HFFc6 (cell line): Measurements from ENCODE around the gene CEMP1. TPM values are rescaled to one million over a fixed set of nuclear protein-coding genes. Genes with fewer than 3 reads are reported as not detected.

Experiments
- DNase-seq: peaks from one replicate; pipeline ENCODE4 v3.0.0-alpha.2; 2018
- H3K27ac Mint-ChIP-seq: 2 replicates; pipeline ENCODE4 v1.8.0; 2020; ENCODE audit warnings: mild to moderate bottlenecking, mixed read lengths
- H3K27me3 Mint-ChIP-seq: 2 replicates; pipeline ENCODE4 v1.8.0; 2021; ENCODE audit warnings: mild to moderate bottlenecking, moderate library complexity, mixed read lengths; ENCODE audit not compliant: insufficient read depth
- H3K36me3 Mint-ChIP-seq: 2 replicates; pipeline ENCODE4 v1.8.0; 2021; ENCODE audit warnings: low read depth, mixed read lengths
- H3K4me1 Mint-ChIP-seq: 2 replicates; pipeline ENCODE4 v1.8.0; 2020; ENCODE audit warnings: low read depth, mixed read lengths
- H3K4me3 Mint-ChIP-seq: 2 replicates; pipeline ENCODE4 v1.8.0; 2020; ENCODE audit warnings: mild to moderate bottlenecking, moderate library complexity, mixed read lengths
- H3K9me3 Mint-ChIP-seq: 2 replicates; pipeline ENCODE4 v1.8.0; 2020; ENCODE audit warnings: mild to moderate bottlenecking, mixed read lengths
- total RNA-seq, 6 experiments: library from RNA; stranded (reverse); fragmentation: NEBNext Ultra II Directional; extraction: Animal tissue kit (Norgen Biotek cat#: 25700); gene quantifications; 2 replicates in 1 of 6; 3 replicates in 5 of 6; pipeline ENCODE4 v1.2.3, GENCODE V29; 2021
- TF ChIP-seq, protein P1 (sequence below): fragments of 200-600 bp; sonication (generic); IDR thresholded peaks from 2 replicates; pipeline ENCODE4 v1.5.0; 2021; ENCODE audit warnings: antibody characterized with exemption, mild to moderate bottlenecking

CEMP1 gene
- total RNA-seq, 6 experiments from 2014 or later = not detected

DNA sequence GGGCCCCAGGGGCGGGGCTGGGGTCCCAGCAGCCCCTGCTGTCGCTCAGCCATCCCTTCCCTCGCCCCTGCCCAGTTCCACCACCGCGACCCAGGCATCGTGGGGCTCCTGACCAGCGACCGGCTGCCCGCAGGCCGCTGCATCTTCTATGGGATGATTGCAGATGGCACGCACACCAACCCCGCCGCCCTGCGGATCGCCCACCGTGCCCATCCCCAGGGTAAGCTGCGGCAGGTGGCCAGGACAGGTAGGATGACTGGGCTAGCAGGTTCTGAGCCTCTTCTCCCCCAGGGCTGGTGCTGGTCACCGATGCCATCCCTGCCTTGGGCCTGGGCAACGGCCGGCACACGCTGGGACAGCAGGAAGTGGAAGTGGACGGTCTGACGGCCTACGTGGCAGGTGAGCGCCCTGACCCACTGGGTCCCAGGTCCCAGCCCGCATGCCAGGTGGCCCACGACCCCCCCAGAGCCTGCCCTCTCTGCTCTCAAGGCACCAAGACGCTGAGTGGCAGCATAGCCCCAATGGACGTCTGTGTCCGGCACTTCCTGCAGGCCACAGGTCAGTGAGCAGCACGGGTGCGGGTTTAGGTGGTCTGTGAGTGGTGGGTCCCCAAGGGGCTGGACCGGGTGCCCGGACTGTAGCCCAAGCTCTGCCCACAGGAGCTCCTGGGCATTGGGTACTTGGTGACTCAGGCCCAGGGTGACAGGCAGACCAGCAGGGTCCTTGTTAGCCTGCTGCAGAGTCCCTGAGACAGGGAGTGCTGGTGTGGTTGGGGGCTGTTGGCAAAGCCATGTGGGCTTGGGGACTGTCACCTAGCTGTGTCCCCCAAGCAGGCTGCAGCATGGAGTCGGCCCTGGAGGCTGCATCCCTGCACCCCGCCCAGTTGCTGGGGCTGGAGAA is 2.8 kb downstream of the CEMP1 start:
- Mint-ChIP-seq H3K4me3 (no peak overlapping the region), H3K9me3 (no peaks in the 10 kb centered on the region), H3K27me3 (no peaks in the 10 kb centered on the region; the same call in 1 of the 2 replicates), H3K4me1 (peaks cover 23% of the 10 kb centered on the region), H3K36me3 (peaks cover 16% of the 10 kb centered on the region), H3K27ac (no peak overlapping the region)
- DNase-seq = no peak
- TF ChIP-seq, protein P1, sequence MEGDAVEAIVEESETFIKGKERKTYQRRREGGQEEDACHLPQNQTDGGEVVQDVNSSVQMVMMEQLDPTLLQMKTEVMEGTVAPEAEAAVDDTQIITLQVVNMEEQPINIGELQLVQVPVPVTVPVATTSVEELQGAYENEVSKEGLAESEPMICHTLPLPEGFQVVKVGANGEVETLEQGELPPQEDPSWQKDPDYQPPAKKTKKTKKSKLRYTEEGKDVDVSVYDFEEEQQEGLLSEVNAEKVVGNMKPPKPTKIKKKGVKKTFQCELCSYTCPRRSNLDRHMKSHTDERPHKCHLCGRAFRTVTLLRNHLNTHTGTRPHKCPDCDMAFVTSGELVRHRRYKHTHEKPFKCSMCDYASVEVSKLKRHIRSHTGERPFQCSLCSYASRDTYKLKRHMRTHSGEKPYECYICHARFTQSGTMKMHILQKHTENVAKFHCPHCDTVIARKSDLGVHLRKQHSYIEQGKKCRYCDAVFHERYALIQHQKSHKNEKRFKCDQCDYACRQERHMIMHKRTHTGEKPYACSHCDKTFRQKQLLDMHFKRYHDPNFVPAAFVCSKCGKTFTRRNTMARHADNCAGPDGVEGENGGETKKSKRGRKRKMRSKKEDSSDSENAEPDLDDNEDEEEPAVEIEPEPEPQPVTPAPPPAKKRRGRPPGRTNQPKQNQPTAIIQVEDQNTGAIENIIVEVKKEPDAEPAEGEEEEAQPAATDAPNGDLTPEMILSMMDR = no peak

DNA sequence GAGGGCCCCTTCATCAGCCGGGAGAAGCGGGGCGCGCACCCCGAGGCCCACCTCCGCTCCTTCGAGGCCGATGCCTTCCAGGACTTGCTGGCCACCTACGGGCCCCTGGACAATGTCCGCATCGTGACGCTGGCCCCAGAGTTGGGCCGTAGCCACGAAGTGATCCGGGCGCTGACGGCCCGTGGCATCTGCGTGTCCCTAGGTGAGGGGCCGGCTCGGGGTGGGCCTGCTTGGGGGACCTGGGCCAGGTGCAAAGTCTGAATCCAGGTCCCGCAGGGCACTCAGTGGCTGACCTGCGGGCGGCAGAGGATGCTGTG is 3.5 kb downstream of the CEMP1 start:
- no peak overlapping the region for H3K27ac Mint-ChIP-seq
- no peak overlapping the region for H3K4me3 Mint-ChIP-seq
- H3K4me1 Mint-ChIP-seq = peaks cover 20% of the 10 kb centered on the region
- H3K27me3 Mint-ChIP-seq = no peaks in the 10 kb centered on the region; the same call in 1 of the 2 replicates
- H3K9me3 Mint-ChIP-seq = no peaks in the 10 kb centered on the region
- TF ChIP-seq, protein P1 = no peak
- DNase-seq = no peak
- peaks cover 16% of the 10 kb centered on the region for H3K36me3 Mint-ChIP-seq

DNA sequence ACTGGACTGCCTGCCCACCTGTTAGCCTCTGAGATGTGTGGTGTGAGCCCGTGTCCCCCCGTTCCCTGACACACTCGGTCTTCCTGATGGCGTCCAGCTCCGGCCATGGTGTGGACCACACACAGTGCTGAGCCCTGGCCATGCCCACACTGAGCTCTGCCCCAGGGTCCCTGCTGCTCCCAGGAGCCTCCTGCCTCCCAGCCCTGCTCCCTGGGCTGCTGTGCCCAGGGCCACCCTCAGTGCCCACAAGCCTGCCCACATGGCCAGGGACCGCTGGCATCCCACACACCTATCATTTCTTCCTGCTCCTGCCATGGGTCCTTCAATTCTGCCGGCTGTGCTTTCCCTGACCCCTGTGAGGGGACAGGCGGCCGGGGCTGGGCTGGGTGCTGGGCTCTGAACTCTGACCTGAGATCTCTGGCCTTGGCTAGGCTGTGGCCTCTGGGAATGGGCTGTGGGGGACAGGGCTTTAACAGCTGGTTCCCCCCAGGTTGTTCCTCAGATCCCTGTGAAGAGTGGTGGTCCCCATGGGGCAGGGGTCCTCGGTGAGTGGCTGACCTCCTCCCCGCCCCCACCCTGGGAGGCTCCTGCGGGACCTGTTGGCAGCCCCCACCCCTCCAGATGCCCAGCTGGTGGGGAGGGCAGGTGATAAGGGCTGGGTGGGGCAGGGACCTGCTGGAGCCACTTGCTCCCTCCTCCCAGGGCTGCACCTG is 4.0 kb downstream of the CEMP1 start:
- Mint-ChIP-seq H3K4me1 (peaks cover 15% of the 10 kb centered on the region), H3K27ac (no peak overlapping the region), H3K4me3 (no peak overlapping the region), H3K27me3 (no peaks in the 10 kb centered on the region; the same call in 1 of the 2 replicates), H3K36me3 (peaks cover 16% of the 10 kb centered on the region), H3K9me3 (no peaks in the 10 kb centered on the region)
- TF ChIP-seq, protein P1 = no peak
- DNase-seq = no peak

DNA sequence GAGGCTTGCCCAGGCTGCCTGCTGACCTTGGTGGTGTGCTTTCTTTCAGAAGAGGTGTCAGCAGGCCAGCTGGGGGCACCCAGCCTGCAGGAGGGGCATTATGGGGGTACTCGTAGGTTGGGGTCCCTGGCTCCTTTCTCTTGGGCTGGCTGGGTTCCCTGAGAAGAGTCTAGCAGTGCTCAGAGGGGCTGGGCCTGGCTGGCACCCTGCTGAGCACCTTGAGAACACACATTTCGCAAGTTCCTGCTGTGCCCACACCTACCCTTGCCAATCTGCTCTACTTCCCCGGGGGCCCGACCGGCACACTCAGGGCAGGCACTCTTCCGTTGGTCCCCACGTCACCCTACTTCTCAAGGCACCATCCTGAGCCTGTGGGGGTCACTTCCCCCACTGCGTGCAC is 5.1 kb downstream of the CEMP1 start:
- Mint-ChIP-seq H3K4me3 (no peak overlapping the region), H3K27me3 (peaks cover 7% of the 10 kb centered on the region), H3K36me3 (peaks cover 17% of the 10 kb centered on the region), H3K9me3 (no peaks in the 10 kb centered on the region), H3K4me1 (peaks cover 14% of the 10 kb centered on the region), H3K27ac (no peak overlapping the region)
- TF ChIP-seq, protein P1 = no peak
- DNase-seq = no peak

DNA sequence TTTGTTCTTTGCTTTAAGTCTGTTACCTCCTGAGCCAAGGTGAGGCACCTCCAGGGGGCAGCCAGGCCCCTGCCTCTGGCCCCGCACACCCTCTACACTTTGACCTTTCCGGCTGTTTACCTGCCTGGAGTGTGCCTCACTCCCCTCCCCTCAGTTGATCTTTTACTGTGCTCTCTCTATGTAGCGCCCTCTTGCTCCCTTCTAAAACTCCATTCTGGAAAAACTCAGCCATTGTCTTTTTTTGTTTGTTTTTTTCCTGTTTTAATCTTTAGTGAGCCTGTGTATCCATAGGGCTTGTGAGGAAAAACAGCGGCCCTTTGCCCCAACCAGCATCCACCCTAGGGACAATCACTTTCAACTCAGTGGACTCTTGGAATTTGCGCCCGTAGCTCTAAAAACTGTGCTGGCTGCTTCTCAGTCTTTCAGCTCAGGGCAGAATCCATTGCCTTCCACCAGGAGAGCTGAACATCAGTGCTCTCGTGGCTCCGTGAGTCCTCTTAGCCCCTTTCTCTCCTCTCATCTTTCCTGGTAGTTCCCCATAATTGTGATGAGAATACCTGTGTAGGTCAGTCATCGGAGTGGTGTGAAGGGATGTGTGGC is 6.8 kb downstream of the CEMP1 start:
- Mint-ChIP-seq H3K4me1 (peaks cover 14% of the 10 kb centered on the region), H3K27ac (no peak overlapping the region), H3K9me3 (no peaks in the 10 kb centered on the region), H3K36me3 (peaks cover 27% of the 10 kb centered on the region), H3K27me3 (peaks cover 16% of the 10 kb centered on the region), H3K4me3 (no peak overlapping the region)
- no peak for DNase-seq
- TF ChIP-seq, protein P1 = no peak
